ENCODE data around the gene COL4A3. TPM values are rescaled to one million over a fixed set of nuclear protein-coding genes. Genes with fewer than 3 reads are reported as not detected.

The COL4A3 gene
- total and polyA plus RNA-seq, 2 donors = 0.94 to 2.5 TPM

DNA sequence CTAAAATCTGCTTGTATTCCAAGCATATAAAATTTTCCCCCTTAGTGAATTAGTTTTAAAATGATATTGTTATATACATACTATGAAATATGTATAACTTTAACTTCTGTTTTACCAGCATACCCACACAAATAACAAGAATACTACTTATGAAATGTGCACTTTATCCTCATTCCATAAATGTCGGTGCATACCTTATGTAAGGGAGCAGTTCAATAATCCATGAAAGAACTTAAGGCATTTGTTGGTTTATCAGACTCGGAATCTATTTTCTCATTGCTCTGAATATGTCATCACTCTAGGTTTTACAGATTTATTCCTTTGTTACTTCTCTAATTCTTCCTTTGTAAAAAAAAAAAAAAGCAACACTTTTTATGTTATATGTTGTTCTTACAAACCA lies 148.2 kb downstream of the COL4A3 start:
- H3K36me3 ChIP-seq (ENCODE audit: control insufficient read depth in 2 of 2, insufficient read depth in 2 of 2, low read length in 1 of 2) = no peaks in the 10 kb centered on the region
- no peak for DNase-seq (ENCODE audit: low read depth in 6 of 9, low spot score in 9 of 9)
- whole genome bisulfite sequencing = 48% methylated on average over 2 of the region's 2 CpGs
- no peak overlapping the region for H3K4me3 ChIP-seq (ENCODE audit: low read length in 2 of 2)
- no peaks in the 10 kb centered on the region for H3K4me1 ChIP-seq (ENCODE audit: control insufficient read depth in 2 of 2, insufficient read depth in 2 of 2, low read length in 2 of 2)
- no peaks in the 10 kb centered on the region for H3K27me3 ChIP-seq (ENCODE audit: control insufficient read depth in 2 of 2, insufficient read depth in 1 of 2, low read length in 1 of 2)
- no peak overlapping the region for H3K27ac ChIP-seq (ENCODE audit: low read depth in 1 of 2, low read length in 1 of 2)
- no peaks in the 10 kb centered on the region for H3K9me3 ChIP-seq (ENCODE audit: control insufficient read depth in 2 of 2, insufficient read depth in 1 of 2, low read length in 1 of 2)

- no peak overlapping the region for H3K4me3 ChIP-seq (ENCODE audit: low read length in 2 of 2)
- no peak for DNase-seq (ENCODE audit: low read depth in 6 of 9, low spot score in 9 of 9)
- no peaks in the 10 kb centered on the region for H3K4me1 ChIP-seq (ENCODE audit: control insufficient read depth in 2 of 2, insufficient read depth in 2 of 2, low read length in 2 of 2)
- no peak overlapping the region for H3K27ac ChIP-seq (ENCODE audit: low read depth in 1 of 2, low read length in 1 of 2)
- no peaks in the 10 kb centered on the region for H3K36me3 ChIP-seq (ENCODE audit: control insufficient read depth in 2 of 2, insufficient read depth in 2 of 2, low read length in 1 of 2)
- H3K27me3 ChIP-seq (ENCODE audit: control insufficient read depth in 2 of 2, insufficient read depth in 1 of 2, low read length in 1 of 2) = no peaks in the 10 kb centered on the region
- no peaks in the 10 kb centered on the region for H3K9me3 ChIP-seq (ENCODE audit: control insufficient read depth in 2 of 2, insufficient read depth in 1 of 2, low read length in 1 of 2)
- WGBS = 95% methylated on average over 1 of the region's 1 CpG
Measured at GRCh38 chr2:227313310-227313709, 148.9 kb downstream of the COL4A3 start.

DNA sequence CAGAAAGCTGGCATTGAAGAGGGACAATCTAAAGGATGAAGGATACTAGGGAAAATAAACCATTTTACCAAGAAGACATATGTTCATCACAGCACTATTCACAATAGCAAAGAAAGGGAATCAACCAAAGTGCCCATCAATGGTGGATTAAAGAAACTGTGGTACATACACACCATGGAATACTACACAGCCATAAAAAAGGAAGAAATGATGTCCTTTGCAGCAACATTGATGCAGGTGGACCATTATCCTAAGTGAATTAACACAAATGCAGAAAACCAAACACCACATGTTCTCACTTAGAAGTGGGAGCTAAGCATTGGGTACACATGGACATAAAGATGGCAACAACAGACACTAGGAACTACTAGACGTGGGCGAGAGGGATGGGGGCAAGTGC lies 153.4 kb downstream of the COL4A3 start:
- DNase-seq (ENCODE audit: low read depth in 6 of 9, low spot score in 9 of 9) = no peak
- Histone ChIP-seq H3K9me3 (ENCODE audit: control insufficient read depth in 2 of 2, insufficient read depth in 1 of 2, low read length in 1 of 2) (peaks cover 0 to 5% of the 10 kb centered on the region in 2 donors), H3K4me1 (ENCODE audit: control insufficient read depth in 2 of 2, insufficient read depth in 2 of 2, low read length in 2 of 2) (no peaks in the 10 kb centered on the region), H3K27me3 (ENCODE audit: control insufficient read depth in 2 of 2, insufficient read depth in 1 of 2, low read length in 1 of 2) (no peaks in the 10 kb centered on the region), H3K27ac (ENCODE audit: low read depth in 1 of 2, low read length in 1 of 2) (no peak overlapping the region), H3K4me3 (ENCODE audit: low read length in 2 of 2) (no peak overlapping the region), H3K36me3 (ENCODE audit: control insufficient read depth in 2 of 2, insufficient read depth in 2 of 2, low read length in 1 of 2) (no peaks in the 10 kb centered on the region)
- WGBS = 97% methylated on average over 2 of the region's 2 CpGs

DNA sequence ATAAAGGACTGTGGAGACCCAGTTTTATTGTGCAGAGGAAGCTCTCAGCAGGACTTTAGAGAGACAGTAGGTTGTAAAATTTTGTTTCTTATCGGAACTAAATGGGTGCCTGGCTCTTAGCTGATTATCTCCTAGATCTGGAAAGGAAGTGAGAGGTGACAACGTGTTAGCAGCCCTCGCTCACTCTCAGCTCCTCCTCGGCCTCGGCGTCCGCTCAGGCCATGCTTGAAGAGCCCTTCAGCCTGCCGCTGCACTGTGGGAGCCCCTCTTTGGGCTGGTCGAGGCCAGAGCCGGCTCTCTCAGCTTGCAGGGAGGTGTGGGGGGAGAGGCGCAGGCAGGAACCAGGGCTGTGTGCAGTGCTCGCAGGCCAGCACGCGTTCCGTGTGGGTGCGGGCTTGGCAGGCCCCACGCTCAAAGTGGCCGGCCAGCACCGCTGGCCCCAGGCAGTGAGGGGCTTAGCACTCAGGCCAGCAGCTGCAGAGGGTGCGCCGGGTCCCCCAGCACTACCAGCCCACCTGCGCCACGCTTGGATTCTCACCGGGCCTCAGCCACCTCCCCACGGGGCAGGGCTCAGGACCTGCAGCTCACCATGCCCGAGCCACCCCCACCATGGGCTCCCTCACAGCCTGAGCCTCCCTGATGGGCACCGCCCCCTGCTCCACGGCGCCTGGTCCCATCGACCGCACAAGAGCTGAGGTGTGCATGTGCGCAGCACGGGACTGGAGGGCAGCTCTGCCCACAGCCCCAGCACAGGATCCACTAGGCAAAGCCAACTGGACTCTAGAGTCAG lies 156.1 kb downstream of the COL4A3 start:
- Histone ChIP-seq H3K27me3 (ENCODE audit: control insufficient read depth in 2 of 2, insufficient read depth in 1 of 2, low read length in 1 of 2) (no peaks in the 10 kb centered on the region), H3K27ac (ENCODE audit: low read depth in 1 of 2, low read length in 1 of 2) (no peak overlapping the region), H3K4me1 (ENCODE audit: control insufficient read depth in 2 of 2, insufficient read depth in 2 of 2, low read length in 2 of 2) (peaks cover 5% of the 10 kb centered on the region in 2 donors), H3K36me3 (ENCODE audit: control insufficient read depth in 2 of 2, insufficient read depth in 2 of 2, low read length in 1 of 2) (no peaks in the 10 kb centered on the region), H3K4me3 (ENCODE audit: low read length in 2 of 2) (no peak overlapping the region), H3K9me3 (ENCODE audit: control insufficient read depth in 2 of 2, insufficient read depth in 1 of 2, low read length in 1 of 2) (peaks cover 0 to 5% of the 10 kb centered on the region in 2 donors)
- WGBS = 94% methylated on average over 33 of the region's 33 CpGs
- DNase-seq (ENCODE audit: low read depth in 6 of 9, low spot score in 9 of 9) = no peak

DNA sequence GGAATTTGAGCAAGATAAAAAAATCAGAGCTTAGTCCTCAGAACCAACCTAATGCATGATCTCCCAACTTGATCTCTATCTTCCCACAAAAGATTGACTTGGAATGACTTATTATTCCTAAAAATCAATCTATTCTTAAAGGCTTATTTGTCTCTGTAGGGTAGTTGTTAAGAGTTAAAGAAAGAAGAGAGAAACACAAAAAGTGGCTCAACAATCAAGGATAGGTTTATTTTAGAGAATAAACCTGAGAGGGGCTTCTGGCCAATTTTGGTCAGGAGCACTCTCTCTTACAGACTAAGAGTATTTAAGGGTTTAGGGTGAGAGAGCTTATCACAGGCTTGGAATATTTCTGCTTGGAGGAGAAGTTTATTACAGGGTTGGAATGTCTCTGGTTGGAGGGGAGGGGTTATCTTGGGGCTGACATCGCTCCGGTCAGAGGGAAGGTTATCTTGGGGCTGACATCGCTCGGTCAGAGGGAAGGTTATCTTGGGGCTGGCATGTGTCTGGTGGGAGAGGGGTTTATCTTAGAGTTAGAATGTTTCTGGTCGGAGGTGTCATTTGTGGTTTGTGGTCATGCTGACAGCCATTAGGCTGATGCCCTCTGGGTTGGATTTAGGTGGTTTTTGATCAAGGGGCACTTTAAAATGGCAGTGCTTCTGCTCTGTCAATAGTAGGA lies 158.2 kb downstream of the COL4A3 start:
- no peaks in the 10 kb centered on the region for H3K36me3 ChIP-seq (ENCODE audit: control insufficient read depth in 2 of 2, insufficient read depth in 2 of 2, low read length in 1 of 2)
- no peak overlapping the region for H3K27ac ChIP-seq (ENCODE audit: low read depth in 1 of 2, low read length in 1 of 2)
- no peak for DNase-seq (ENCODE audit: low read depth in 6 of 9, low spot score in 9 of 9)
- peaks cover 12 to 13% of the 10 kb centered on the region in 2 donors for H3K4me1 ChIP-seq (ENCODE audit: control insufficient read depth in 2 of 2, insufficient read depth in 2 of 2, low read length in 2 of 2)
- H3K4me3 ChIP-seq (ENCODE audit: low read length in 2 of 2) = no peak overlapping the region
- peaks cover 0 to 5% of the 10 kb centered on the region in 2 donors for H3K9me3 ChIP-seq (ENCODE audit: control insufficient read depth in 2 of 2, insufficient read depth in 1 of 2, low read length in 1 of 2)
- WGBS = 96% methylated on average over 5 of the region's 5 CpGs
- H3K27me3 ChIP-seq (ENCODE audit: control insufficient read depth in 2 of 2, insufficient read depth in 1 of 2, low read length in 1 of 2) = no peaks in the 10 kb centered on the region

- H3K9me3 ChIP-seq (ENCODE audit: control insufficient read depth in 2 of 2, insufficient read depth in 1 of 2, low read length in 1 of 2) = peaks cover 0 to 5% of the 10 kb centered on the region in 2 donors
- DNase-seq (ENCODE audit: low read depth in 6 of 9, low spot score in 9 of 9) = no peak
- 89% methylated on average over 4 of the region's 4 CpGs for WGBS
- H3K27ac ChIP-seq (ENCODE audit: low read depth in 1 of 2, low read length in 1 of 2) = no peak overlapping the region
- no peaks in the 10 kb centered on the region for H3K27me3 ChIP-seq (ENCODE audit: control insufficient read depth in 2 of 2, insufficient read depth in 1 of 2, low read length in 1 of 2)
- H3K36me3 ChIP-seq (ENCODE audit: control insufficient read depth in 2 of 2, insufficient read depth in 2 of 2, low read length in 1 of 2) = no peaks in the 10 kb centered on the region
- no peak overlapping the region for H3K4me3 ChIP-seq (ENCODE audit: low read length in 2 of 2)
- H3K4me1 ChIP-seq (ENCODE audit: control insufficient read depth in 2 of 2, insufficient read depth in 2 of 2, low read length in 2 of 2) = peaks cover 12 to 13% of the 10 kb centered on the region in 2 donors
Measured at GRCh38 chr2:227323818-227324217, 159.4 kb downstream of the COL4A3 start.

- Histone ChIP-seq H3K4me1 (ENCODE audit: control insufficient read depth in 2 of 2, insufficient read depth in 2 of 2, low read length in 2 of 2) (peaks cover 12 to 13% of the 10 kb centered on the region in 2 donors), H3K27ac (ENCODE audit: low read depth in 1 of 2, low read length in 1 of 2) (peak overlapping the region in 1 of 2 donors; percentile 15), H3K27me3 (ENCODE audit: control insufficient read depth in 2 of 2, insufficient read depth in 1 of 2, low read length in 1 of 2) (no peaks in the 10 kb centered on the region), H3K4me3 (ENCODE audit: low read length in 2 of 2) (peak overlapping the region; percentile 88 to 90), H3K9me3 (ENCODE audit: control insufficient read depth in 2 of 2, insufficient read depth in 1 of 2, low read length in 1 of 2) (peaks cover 0 to 5% of the 10 kb centered on the region in 2 donors), H3K36me3 (ENCODE audit: control insufficient read depth in 2 of 2, insufficient read depth in 2 of 2, low read length in 1 of 2) (no peaks in the 10 kb centered on the region)
- 17% methylated on average over 6 of the region's 6 CpGs for WGBS
- peak in 1 of 9 donors; percentile 19 for DNase-seq (ENCODE audit: low read depth in 6 of 9, low spot score in 9 of 9)
Measured at GRCh38 chr2:227324642-227324994, 160.2 kb downstream of the COL4A3 start.

GRCh38 chr2:227324995-227325838 lies 160.8 kb downstream of the COL4A3 start, which contains the start of gene MFF:
TSS of gene MFF (plus strand) at chr2:227325251. CDS start at chr2:227330666, 5,415 bp downstream.
- Histone ChIP-seq H3K36me3 (ENCODE audit: control insufficient read depth in 2 of 2, insufficient read depth in 2 of 2, low read length in 1 of 2) (peaks cover 0 to under 1% of the 10 kb centered on the region in 2 donors), H3K27me3 (ENCODE audit: control insufficient read depth in 2 of 2, insufficient read depth in 1 of 2, low read length in 1 of 2) (no peaks in the 10 kb centered on the region), H3K4me3 (ENCODE audit: low read length in 2 of 2) (peak within 1 kb of the TSS; percentile 88 to 90), H3K4me1 (ENCODE audit: control insufficient read depth in 2 of 2, insufficient read depth in 2 of 2, low read length in 2 of 2) (peaks cover 12 to 13% of the 10 kb centered on the region in 2 donors), H3K27ac (ENCODE audit: low read depth in 1 of 2, low read length in 1 of 2) (peak within 1 kb of the TSS; percentile 72 to 91), H3K9me3 (ENCODE audit: control insufficient read depth in 2 of 2, insufficient read depth in 1 of 2, low read length in 1 of 2) (peaks cover 0 to 5% of the 10 kb centered on the region in 2 donors)
- WGBS = under 1% methylated on average over 67 of the region's 67 CpGs
- peak; percentile 86 to 97 (median 91) for DNase-seq (ENCODE audit: low read depth in 6 of 9, low spot score in 9 of 9)
